Astrocyte of the cerebellum (primary cell): ENCODE results near the gene SSX5.
"Not testable (repeated sequence)": the region's sequence is repeated elsewhere in the genome, so short reads cannot be mapped to it uniquely, and the experiment has no call there.

Experiments used
- DNase-seq: peaks from one replicate; pipeline ENCODE4 v3.0.0-alpha.2; 2011; ENCODE audit warnings: low read depth
- H3K4me3 ChIP-seq: 2 replicates; pipeline ENCODE4 v1.5.1; 2011; ENCODE audit warnings: mild to moderate bottlenecking, low read depth, low read length, moderate library complexity
- CTCF ChIP-seq: IDR thresholded peaks from 2 replicates; pipeline ENCODE4 v1.5.1; 2012; ENCODE audit warnings: low read length, low read depth, moderate library complexity, mild to moderate bottlenecking; ENCODE audit errors: missing control alignments
- in situ Hi-C: cut with HindIII; loops from 2 replicates; pipeline ENCODE4 v1.10.0; 2017; ENCODE audit warnings: low sequenced_read_pairs

Gene SSX5

DNA sequence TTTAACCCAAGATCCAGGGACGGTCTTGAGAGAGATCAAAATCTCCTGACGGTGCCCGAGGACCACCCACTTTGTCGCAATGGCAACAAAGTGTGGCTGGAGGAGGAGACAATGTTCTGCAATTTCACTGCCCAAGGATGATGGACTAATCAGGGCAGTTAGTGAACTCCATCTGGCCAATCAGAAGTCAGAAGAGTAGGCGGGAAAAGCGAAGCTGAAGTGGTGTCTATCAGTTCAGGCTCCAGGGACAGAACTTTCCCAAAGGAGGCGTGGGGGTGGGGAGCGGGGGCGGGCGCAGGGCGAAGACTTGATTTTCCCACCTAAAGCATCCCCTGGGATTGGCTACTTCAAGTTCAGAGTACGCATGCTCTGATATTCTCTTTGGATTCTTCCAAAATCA, 40.6 kb downstream of the SSX5 start:
- in situ Hi-C loops: no loop called here
- no peak for DNase-seq
- no peak for TF ChIP-seq CTCF
- H3K4me3 ChIP-seq: no peak overlapping the region

GRCh38 chrX:48154796-48155195, 41.8 kb downstream of the SSX5 start:
- no peak overlapping the region for H3K4me3 ChIP-seq
- DNase-seq: no peak
- no peak for TF ChIP-seq CTCF
- in situ Hi-C loops: no loop called here

- DNase-seq: no peak
- in situ Hi-C loops: no loop called here
- H3K4me3 ChIP-seq: no peak overlapping the region
- TF ChIP-seq CTCF: no peak
Measured at GRCh38 chrX:48153769-48154168, 42.8 kb downstream of the SSX5 start.

- H3K4me3 ChIP-seq, DNase-seq, in situ Hi-C loops: not testable (repeated sequence)
Measured at GRCh38 chrX:48142697-48143096, 53.9 kb downstream of the SSX5 start.

DNA sequence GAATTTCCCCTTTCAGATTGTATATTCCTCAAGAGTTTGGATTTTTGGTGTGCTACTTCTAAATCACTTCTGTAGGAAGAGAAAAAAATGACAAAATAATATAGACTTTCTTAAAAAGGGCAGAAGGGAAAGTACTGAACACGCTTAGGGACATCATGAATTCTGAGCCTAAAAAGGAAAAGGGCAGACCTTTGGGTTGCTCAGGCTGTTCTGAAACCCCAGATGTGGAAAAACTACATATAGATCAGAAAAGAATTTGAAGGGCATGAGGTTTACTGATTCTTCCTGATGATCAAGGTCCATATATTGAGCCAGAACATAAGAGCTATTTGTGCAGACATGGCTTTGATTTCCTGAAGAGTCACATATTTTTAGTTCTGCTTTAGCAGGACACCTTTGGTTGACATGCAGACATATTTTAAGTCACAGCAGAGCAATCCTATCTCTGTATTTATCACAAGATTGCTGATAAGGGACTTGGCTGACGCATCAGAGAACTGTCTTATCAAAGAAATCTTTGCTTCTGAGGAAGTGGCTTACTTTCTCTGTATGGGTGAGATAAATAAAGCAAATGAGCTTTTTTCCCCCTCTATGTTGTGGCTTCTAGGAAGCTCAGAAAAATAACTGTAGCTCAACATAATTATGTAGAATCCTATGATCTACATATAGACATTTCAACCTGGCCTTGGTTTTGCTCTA, 54.6 kb downstream of the SSX5 start:
- in situ Hi-C loops, H3K4me3 ChIP-seq, DNase-seq: not testable (repeated sequence)

DNA sequence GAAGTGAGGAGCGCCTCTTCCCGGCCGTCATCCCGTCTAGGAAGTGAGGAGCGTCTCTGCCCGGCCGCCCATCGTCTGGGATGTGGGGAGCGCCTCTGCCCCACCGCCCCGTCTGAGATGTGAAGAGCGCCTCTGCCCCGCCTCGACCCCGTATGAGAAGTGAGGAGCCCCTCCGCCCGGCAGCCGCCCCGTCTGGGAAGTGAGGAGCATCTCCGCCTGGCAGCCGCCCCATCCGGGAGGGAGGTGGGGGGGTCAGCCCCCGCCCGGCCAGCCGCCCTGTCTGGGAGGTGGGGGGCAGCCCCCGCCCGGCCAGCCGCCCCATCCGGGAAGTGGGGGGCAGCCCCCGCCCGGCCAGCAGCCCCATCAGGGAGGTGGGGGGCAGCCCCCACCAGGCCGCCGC, 57.5 kb downstream of the SSX5 start:
- H3K4me3 ChIP-seq, DNase-seq, in situ Hi-C loops: not testable (repeated sequence)
